Fibroblast of lung (primary cell): ENCODE results near the gene DSCAML1. TPM values are rescaled to one million over a fixed set of nuclear protein-coding genes. Genes with fewer than 3 reads are reported as not detected.

Experiments
- DNase-seq, 2 donors: peaks; one replicate each; pipeline versions ENCODE4 v3.0.0 to v3.0.0-alpha.2; 2010; ENCODE audit warnings: low read depth in 2 of 2
- H2AFZ ChIP-seq: 2 replicates; pipeline ENCODE4 v1.5.1; 2012; ENCODE audit warnings: low read length, control low read depth, inconsistent platforms
- H3K27ac ChIP-seq: 2 replicates; pipeline ENCODE4 v1.5.1; 2011; ENCODE audit warnings: low read length, control low read depth; ENCODE audit not compliant: insufficient read depth
- H3K27me3 ChIP-seq: 2 replicates; pipeline ENCODE4 v1.5.1; 2011; ENCODE audit warnings: mild to moderate bottlenecking, low read length; ENCODE audit not compliant: control insufficient read depth, insufficient read depth
- H3K36me3 ChIP-seq: 2 replicates; pipeline ENCODE4 v1.5.1; 2011; ENCODE audit warnings: low read length; ENCODE audit not compliant: control insufficient read depth, insufficient read depth
- H3K4me1 ChIP-seq: 2 replicates; pipeline ENCODE4 v1.5.1; 2011; ENCODE audit warnings: low read length; ENCODE audit not compliant: control insufficient read depth, insufficient read depth; ENCODE audit errors: extremely low read depth
- H3K4me2 ChIP-seq: 2 replicates; pipeline ENCODE4 v1.5.1; 2011; ENCODE audit warnings: low read length, control low read depth; ENCODE audit not compliant: insufficient read depth; ENCODE audit errors: extremely low read depth
- H3K4me3 ChIP-seq, 4 experiments: fragments of 200-600 bp in 1 of 4; sonication (generic) in 1 of 4; replicated peaks in 1 of 4; 2 replicates each; pipeline ENCODE4 v1.5.1; 2011 to 2016; ENCODE audit warnings: low read length in 4 of 4, low read depth in 3 of 4, mild to moderate bottlenecking in 3 of 4, control low read depth in 2 of 4, inconsistent platforms in 1 of 4, mixed read lengths in 1 of 4; ENCODE audit not compliant: insufficient read depth in 1 of 4; ENCODE audit errors: control extremely low read depth in 1 of 4
- H3K79me2 ChIP-seq: 2 replicates; pipeline ENCODE4 v1.5.1; 2012; ENCODE audit warnings: mild to moderate bottlenecking, low read length, inconsistent platforms; ENCODE audit not compliant: control insufficient read depth, insufficient read depth
- H3K9ac ChIP-seq: 2 replicates; pipeline ENCODE4 v1.5.1; 2011; ENCODE audit warnings: mild to moderate bottlenecking, low read length, control low read depth; ENCODE audit not compliant: insufficient read depth
- H3K9me3 ChIP-seq: 2 replicates; pipeline ENCODE4 v1.5.1; 2012; ENCODE audit warnings: low read depth, low read length; ENCODE audit not compliant: control insufficient read depth, insufficient read depth
- H4K20me1 ChIP-seq: 2 replicates; pipeline ENCODE4 v1.5.1; 2011; ENCODE audit warnings: low read length; ENCODE audit not compliant: control insufficient read depth, insufficient read depth; ENCODE audit errors: extremely low read depth
- EZH2 ChIP-seq: IDR thresholded peaks from 2 replicates; pipeline ENCODE4 v1.5.1; 2012; ENCODE audit warnings: low read length, control low read depth, mild to moderate bottlenecking; ENCODE audit errors: missing control alignments
- polyA plus RNA-seq, 2 donors: library from polyadenylated mRNA; depleted of rRNA in 1 of 2; stranded (reverse) in 1 of 2; unstranded in 1 of 2; fragments of >200 nt; gene quantifications; 2 replicates each; pipeline ENCODE4 v1.2.1, GENCODE V29; 2011 to 2012; ENCODE audit warnings: missing spikeins in 1 of 2
- total RNA-seq: library from RNA; depleted of rRNA; stranded (reverse); fragments of >200 nt; gene quantifications from 2 replicates; pipeline ENCODE4 v1.2.1, GENCODE V29; 2014
- TF ChIP-seq, protein P1 (sequence below), 2 donors: IDR thresholded peaks in 1 of 2; conservative IDR thresholded peaks in 1 of 2; 1 replicate in 1 of 2; 2 replicates in 1 of 2; pipeline ENCODE4 v1.5.1; 2011 to 2012; ENCODE audit warnings: low read length in 2 of 2, control low read depth in 1 of 2, inconsistent platforms in 1 of 2, low read depth in 1 of 2, mild to moderate bottlenecking in 1 of 2

The DSCAML1 gene
- total and polyA plus RNA-seq, 2 donors (not counting 1 experiment from before 2014, with no cell fraction given) = not detected

DNA sequence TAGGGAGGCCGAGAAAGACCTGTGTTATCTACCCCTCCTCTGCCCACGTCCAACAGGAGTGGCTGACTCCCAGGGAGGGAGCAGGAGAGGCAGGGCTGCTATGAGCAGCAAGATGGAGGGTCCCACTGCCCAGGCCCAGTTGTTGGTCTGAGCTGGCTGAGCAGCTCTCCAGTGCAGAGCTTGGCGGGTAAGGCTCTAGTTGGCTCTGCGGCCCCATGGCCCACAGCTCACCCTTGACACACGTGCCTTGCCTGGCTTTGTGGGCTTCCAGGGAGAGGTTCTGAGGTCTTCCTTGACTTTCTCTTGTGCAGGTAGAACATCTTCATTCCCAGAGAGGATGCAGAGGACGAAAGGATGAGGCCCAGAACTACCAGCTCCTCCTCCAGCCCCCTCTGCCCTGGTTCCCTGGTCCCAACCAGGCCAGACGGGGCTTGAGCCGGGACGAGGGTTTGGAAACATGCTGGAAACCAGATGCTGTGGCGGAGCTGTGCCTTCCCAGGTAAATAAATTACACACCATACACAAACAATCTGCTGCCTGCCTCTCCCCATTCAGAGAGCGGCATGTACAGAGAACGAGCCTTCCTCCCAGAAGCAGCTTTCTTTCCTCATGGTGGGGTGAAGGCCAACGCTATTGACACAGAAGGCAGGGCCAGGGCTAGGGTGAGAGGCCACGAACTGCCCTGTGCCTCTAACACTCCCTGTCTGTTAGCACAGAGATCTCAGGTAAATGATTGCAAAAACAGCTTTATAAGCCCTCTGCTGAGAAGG, 48.1 kb downstream of the DSCAML1 start:
- no peaks in the 10 kb centered on the region for H3K36me3 ChIP-seq
- no peaks in the 10 kb centered on the region for H3K4me1 ChIP-seq
- no peak overlapping the region for H3K27ac ChIP-seq
- TF ChIP-seq, protein P1, sequence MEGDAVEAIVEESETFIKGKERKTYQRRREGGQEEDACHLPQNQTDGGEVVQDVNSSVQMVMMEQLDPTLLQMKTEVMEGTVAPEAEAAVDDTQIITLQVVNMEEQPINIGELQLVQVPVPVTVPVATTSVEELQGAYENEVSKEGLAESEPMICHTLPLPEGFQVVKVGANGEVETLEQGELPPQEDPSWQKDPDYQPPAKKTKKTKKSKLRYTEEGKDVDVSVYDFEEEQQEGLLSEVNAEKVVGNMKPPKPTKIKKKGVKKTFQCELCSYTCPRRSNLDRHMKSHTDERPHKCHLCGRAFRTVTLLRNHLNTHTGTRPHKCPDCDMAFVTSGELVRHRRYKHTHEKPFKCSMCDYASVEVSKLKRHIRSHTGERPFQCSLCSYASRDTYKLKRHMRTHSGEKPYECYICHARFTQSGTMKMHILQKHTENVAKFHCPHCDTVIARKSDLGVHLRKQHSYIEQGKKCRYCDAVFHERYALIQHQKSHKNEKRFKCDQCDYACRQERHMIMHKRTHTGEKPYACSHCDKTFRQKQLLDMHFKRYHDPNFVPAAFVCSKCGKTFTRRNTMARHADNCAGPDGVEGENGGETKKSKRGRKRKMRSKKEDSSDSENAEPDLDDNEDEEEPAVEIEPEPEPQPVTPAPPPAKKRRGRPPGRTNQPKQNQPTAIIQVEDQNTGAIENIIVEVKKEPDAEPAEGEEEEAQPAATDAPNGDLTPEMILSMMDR (conservative IDR thresholded peaks at IDR 0.05 in 1 of 2, IDR thresholded peaks at IDR 0.05 in 1 of 2; ENCODE audit: low read depth in 1 of 2, low read length in 2 of 2) = no peak
- TF ChIP-seq EZH2 = no peak
- no peak overlapping the region for H3K9ac ChIP-seq
- no peak overlapping the region for H2AFZ ChIP-seq
- H3K4me3 ChIP-seq = no peak overlapping the region
- H4K20me1 ChIP-seq = no peaks in the 10 kb centered on the region
- no peak overlapping the region for H3K4me2 ChIP-seq
- no peaks in the 10 kb centered on the region for H3K27me3 ChIP-seq
- H3K79me2 ChIP-seq = no peaks in the 10 kb centered on the region
- no peak for DNase-seq
- no peaks in the 10 kb centered on the region for H3K9me3 ChIP-seq

DNA sequence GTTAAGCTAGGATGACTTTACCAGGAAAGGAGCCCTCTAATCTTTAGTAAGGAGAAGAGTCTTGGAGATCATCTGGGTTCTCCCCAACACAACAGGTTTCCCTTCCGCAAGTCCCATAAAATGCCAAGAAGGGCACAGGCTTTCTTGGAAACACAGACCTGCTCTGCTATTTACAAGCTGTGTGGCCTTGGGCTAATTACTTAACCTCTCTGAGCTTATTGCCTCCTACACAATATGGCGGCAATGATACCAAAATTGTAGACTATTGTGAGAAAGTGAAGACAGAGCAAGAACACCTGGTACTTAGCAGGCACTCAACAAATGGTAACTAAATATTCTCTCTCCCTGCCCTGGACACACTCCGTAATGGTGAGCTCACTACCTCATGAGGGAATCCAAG, 49.1 kb downstream of the DSCAML1 start:
- H3K9ac ChIP-seq = no peak overlapping the region
- H3K4me1 ChIP-seq = no peaks in the 10 kb centered on the region
- no peaks in the 10 kb centered on the region for H3K36me3 ChIP-seq
- H3K27me3 ChIP-seq = no peaks in the 10 kb centered on the region
- no peak overlapping the region for H3K27ac ChIP-seq
- no peak for DNase-seq
- no peak overlapping the region for H2AFZ ChIP-seq
- no peaks in the 10 kb centered on the region for H3K79me2 ChIP-seq
- no peak for TF ChIP-seq EZH2
- TF ChIP-seq, protein P1 (conservative IDR thresholded peaks at IDR 0.05 in 1 of 2, IDR thresholded peaks at IDR 0.05 in 1 of 2; ENCODE audit: low read depth in 1 of 2, low read length in 2 of 2) = no peak
- H4K20me1 ChIP-seq = no peaks in the 10 kb centered on the region
- H3K4me2 ChIP-seq = no peak overlapping the region
- no peaks in the 10 kb centered on the region for H3K9me3 ChIP-seq
- no peak overlapping the region for H3K4me3 ChIP-seq

DNA sequence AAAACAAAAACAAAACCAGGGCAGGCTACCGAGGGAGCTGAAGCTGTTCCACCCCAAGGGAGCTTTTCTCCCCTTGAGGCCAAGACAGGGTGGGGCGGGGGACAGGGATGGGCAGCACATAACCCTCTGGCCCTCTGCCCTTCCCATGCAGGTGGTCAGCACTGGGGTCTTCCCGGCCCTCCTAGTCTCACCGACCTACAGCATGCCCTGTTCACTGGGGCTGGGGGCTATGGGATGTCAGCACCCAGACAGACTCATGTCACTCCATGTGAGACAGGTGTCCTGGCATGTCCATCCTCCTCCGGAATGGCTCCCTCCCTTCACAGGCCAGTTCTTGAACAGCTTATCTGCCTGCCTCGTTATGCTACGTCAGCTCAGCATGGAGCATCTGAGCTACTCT, 51.7 kb downstream of the DSCAML1 start:
- no peaks in the 10 kb centered on the region for H3K9me3 ChIP-seq
- no peak overlapping the region for H3K4me3 ChIP-seq
- no peaks in the 10 kb centered on the region for H3K36me3 ChIP-seq
- DNase-seq = no peak
- H3K4me2 ChIP-seq = no peak overlapping the region
- H3K4me1 ChIP-seq = no peaks in the 10 kb centered on the region
- H3K27me3 ChIP-seq = no peaks in the 10 kb centered on the region
- no peaks in the 10 kb centered on the region for H3K79me2 ChIP-seq
- no peak overlapping the region for H2AFZ ChIP-seq
- no peaks in the 10 kb centered on the region for H4K20me1 ChIP-seq
- no peak overlapping the region for H3K9ac ChIP-seq
- TF ChIP-seq, protein P1 (conservative IDR thresholded peaks at IDR 0.05 in 1 of 2, IDR thresholded peaks at IDR 0.05 in 1 of 2; ENCODE audit: low read depth in 1 of 2, low read length in 2 of 2) = no peak
- TF ChIP-seq EZH2 = no peak
- H3K27ac ChIP-seq = no peak overlapping the region
